GM19328 (cell line): ENCODE measurements around the gene TRAK1.

Experiments
- ATAC-seq: cut with Tn5 transposase; IDR thresholded peaks from one replicate; pipeline ENCODE4 v1.9.1; 2021; ENCODE audit warnings: mild to moderate bottlenecking, moderate library complexity; ENCODE audit not compliant: unreplicated experiment

The TRAK1 gene

GRCh38 chr3:42228796-42229195, 137.6 kb downstream of the TRAK1 start:
- ATAC-seq = no peak

- ATAC-seq = no peak
These were observed 138.2 kb downstream of the TRAK1 start for GRCh38 chr3:42229266-42229941.

- no peak for ATAC-seq
These were observed 139.0 kb downstream of the TRAK1 start for GRCh38 chr3:42229942-42230688.

- no peak for ATAC-seq
These were observed 139.7 kb downstream of the TRAK1 start for GRCh38 chr3:42230860-42231259.

DNA sequence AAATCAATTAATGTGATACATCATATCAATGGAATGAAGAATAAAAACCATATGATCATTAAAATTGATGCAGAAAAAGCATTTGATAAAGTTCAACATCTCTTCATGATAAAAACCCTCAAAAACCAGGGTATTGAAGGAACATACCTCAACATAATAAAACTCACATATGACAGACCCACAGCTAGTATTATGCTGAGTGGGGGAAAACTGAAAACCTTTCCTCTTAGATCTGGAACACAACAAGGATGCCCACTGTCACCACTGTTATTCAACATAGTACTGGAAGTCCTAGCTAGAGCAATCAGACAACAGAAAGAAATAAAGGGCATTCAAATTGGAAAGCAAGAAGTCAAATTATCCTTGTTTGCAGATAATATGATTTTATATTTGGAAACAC, 144.4 kb downstream of the TRAK1 start:
- ATAC-seq = no peak

- ATAC-seq = no peak
These were observed 145.5 kb downstream of the TRAK1 start for GRCh38 chr3:42236611-42237010.

- ATAC-seq = no peak
These were observed 154.9 kb downstream of the TRAK1 start for GRCh38 chr3:42246091-42246490.

- ATAC-seq = no peak
These were observed 156.4 kb downstream of the TRAK1 start for GRCh38 chr3:42247576-42248027.

DNA sequence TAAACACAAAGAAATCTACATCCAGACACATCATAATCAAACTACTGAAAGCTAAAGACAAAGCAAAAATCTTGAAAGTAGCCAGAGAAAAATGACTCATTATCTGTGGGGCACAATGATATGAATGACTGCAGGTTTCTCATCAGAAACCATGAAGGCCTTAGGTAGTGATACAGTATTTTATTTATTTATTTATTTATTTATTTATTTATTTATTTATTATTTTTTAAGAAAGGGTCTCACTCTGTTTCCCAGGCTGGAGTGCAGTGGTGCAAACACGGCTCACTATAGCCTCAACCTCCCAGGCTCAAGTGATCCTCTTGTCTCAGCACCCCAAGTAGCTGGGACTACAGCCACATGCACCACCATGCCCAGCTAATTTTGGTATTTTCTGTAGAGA, 159.6 kb downstream of the TRAK1 start:
- no peak for ATAC-seq

GRCh38 chr3:42254566-42254965, 163.4 kb downstream of the TRAK1 start:
- no peak for ATAC-seq

DNA sequence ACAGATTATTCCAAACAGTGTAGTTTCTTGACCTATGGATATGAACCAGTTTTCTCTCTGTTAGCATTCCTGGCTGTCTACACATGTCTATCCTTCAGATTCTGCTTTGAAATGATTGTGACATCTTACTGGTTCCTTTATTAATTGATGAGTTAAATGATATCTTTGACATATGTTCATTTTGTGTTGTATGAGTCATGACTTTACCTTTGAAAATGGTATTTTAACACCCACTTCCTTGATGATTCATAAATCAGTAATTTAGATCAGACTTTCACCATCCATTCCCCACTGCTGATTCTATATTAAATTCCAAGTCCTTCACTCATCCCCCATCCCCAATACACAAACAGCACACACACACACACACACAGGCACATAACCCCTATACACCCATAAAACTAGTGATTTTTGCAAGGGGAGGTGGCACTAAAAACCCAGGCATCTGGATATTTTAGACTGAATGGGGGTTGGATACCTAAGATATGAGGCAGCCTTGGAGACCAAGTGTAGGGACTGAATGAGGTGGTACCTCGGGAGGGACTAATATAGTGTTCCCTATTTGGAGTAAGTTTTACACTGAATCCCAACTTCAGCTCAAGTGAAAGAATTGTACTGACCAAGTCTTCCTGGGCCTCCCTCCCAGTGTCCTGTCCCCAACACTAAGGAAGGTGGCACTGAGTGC, 165.1 kb downstream of the TRAK1 start:
- no peak for ATAC-seq

DNA sequence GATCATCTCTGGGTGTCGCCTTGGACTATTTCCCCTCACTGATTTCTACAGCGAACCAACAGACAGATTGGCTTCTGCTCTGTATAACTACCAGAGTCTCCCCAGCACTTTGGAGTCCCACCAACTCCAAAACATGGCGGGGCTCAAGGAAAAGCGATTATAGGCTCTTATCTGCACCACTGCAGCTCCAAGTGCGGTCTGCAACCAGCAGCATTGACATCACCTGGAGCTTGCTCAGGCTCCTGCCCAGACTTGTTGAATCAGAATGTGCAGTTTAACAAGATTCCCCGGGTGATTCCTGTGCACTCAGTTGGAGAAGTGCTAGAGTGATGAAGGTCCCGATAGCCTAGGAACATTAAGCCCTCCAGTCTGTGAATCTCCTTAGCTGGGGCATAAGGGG, 165.8 kb downstream of the TRAK1 start:
- ATAC-seq = no peak

DNA sequence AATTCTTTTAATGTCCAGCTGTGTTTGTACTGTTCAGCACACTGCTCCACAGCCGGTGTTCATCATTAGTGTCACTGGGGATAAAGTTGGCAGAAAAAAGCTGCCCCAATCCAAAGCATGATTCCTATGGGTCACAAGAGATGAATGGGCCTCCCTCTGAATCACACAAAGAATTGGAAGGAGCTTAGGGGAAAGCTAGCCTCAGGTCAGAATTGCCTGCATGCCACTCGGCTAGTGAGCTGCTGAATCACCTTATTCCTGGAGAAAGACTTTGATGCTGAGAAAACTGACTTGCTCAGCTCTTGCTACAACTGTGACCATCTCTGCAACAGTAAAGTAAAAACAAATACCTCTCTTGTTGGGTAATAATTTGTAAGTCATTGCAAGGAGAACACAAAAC, 171.4 kb downstream of the TRAK1 start:
- ATAC-seq = no peak

- ATAC-seq = no peak
These were observed 172.5 kb downstream of the TRAK1 start for GRCh38 chr3:42263354-42264346.

GRCh38 chr3:42264399-42265058, 173.4 kb downstream of the TRAK1 start:
- no peak for ATAC-seq

DNA sequence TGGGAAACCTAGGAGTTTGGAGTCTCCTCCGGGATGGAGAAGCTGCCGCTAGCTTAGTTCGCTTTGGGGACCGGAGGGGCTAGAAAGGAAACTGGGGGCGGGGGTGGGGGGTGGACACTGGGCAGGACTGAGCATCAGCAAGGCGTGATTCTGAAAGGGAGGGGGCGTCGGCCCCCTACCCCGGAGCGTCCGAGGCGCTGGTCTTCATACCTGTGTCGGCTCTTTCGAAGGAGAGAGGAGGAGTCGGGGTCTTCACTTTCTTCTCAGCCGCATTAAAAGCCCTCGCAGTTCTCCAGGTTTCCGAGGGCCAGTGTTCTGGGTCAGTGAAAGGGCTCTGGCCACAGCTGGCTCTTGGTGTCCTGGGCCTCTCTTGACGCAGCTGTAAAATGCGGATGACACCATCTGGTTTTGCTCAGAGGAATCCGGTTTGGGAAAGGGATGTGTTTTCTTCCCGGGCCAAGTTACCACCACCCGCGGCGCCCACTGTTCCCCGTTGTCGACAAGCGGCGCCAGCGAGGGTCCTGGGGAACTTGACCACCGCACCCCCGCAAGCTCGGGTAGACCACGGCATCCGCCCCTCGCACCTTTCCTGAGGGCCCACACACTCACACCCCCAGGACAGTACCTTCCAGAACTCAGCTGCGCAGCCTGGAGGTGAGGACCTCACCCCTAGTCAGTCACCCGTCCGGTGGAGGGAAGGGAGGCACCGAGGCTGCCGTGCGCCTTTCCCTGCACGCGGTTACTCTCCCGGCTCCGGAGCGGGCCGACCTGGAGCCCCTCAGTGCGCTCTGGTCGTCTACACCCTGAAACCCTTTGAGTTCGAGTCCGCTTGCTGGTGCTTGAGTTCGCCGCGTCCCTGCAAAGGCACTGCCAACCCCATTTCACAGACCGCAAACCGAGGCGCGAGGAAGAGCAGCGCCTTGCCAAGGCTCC, 174.2 kb downstream of the TRAK1 start:
- ATAC-seq = no peak

DNA sequence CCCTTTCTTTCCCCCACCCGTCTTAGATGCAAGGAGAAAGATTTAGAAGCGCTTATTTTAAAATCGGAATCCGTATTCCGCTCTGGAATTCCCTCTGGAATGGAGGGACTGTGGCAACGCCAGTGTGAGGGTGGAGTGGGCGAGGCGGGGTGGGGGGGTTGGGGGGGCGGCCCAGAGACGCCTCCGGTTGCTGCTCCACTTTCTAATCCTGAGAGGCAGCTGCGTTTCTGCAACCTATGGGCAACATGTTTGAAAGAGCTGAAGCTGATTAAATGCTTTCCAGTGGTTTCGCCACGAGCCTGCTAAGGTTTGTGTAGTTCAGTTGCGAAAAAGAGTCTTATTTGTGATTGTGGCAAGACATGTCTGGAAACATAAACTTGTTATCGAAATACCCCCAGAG, 174.9 kb downstream of the TRAK1 start, which contains the start of gene CCK:
TSS of gene CCK (minus strand) at position 101 of the 400 bp plus-strand sequence. CDS start 2,555 bp downstream, outside the sequence.
- no peak for ATAC-seq

DNA sequence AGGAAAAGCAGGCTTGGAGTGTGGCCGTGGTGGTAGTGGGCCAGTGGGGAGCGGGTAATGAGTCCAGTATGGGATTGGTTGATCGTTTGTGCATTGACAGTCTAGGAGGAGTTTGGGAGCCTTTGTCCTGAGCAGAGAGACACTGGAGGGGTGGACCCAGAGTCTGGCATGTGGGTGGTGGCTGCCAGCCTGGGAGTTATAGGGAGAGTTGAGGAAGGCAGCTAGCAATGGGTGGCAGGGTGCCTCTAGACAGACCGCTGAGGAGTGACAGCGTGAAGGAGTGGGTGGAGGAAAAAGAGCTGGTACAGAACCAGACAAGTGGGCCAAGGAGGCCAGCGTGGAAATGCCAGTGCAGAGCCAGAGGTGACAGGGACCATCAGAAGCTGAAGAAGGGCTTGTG, 176.7 kb downstream of the TRAK1 start:
- no peak for ATAC-seq

DNA sequence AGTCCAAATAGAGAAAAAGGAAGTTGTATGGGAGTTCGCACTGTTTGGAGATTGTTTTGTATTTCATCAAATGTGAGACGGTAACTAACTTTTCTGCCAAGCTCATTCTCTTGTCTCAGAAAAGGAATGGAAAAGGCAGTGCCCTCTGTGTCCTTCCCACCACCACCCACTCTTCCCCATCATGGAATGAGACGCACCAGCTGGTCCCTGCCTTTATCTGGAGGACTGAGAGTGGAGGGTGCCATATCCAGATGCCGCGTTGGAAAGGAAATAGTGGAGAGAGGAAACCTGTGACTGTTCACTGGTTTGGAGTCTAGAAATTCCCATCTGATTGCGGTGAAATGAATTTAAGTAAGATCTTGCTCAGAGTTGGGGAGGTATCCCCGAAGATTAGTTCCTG, 178.5 kb downstream of the TRAK1 start:
- no peak for ATAC-seq
